HG02981 (cell line): Measurements from ENCODE around the gene TESMIN.

Experiments used
- ATAC-seq: cut with Tn5 transposase; IDR thresholded peaks from one replicate; pipeline ENCODE4 v1.9.1; 2021; ENCODE audit warnings: mild to moderate bottlenecking, moderate library complexity; ENCODE audit not compliant: unreplicated experiment

TESMIN gene

DNA sequence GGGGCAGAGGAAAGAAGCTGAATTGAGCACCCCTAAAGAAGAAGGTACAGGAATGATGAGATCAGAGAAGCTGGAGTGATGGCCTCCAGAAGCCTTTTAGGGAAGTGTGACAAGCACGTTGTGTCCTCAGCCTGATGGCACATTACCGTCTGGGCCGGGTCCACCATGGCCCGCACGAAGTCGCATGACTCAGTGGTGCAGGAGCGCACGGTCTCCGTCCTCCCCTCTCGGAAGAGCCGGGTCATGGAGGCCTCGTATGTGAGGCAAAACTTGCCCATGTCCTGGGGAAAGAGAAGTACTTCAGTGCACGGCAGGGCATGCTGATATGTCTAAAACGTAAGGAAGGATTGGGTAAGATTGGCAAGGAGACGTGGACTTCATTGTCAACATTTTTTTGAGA is 11.2 kb upstream of the TESMIN start:
- no peak for ATAC-seq

DNA sequence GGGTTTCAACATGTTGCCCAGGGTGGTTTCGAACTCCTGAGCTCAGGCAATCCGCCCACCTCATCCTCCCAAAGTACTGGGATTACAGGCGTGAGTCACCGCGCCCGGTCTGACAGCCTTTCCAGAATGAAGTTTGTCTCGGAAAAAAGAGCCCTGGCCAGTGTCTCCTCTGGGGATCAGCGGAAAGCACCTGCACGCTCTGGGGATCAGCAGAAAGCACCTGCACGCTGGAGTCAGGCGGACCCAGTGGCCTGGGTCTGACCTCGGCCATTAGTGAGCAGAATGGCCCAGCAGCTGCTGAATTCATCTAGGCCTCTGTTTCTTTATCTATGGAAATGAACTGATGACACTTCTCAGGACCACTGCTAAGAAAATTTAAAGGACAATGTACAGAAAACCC is 10.5 kb upstream of the TESMIN start:
- ATAC-seq: no peak

DNA sequence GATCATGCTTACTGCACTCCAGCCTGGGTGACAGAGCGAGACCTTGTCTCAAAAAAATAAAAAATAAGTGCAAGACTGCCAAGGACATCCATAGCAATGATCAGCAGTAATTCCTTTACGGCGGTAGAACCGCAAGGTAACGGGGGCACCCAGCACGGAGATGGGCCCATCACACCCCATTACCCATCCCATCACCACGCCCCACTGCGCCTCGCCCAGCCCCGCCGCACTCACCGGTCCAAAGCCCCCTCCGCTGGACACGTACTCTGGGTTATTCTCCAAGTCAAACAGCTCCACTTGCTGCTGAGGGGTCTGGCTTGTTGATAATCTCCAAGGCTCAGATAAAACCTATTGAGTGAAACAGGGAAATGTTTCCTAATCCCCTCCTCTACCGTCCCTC is 8.7 kb upstream of the TESMIN start:
- no peak for ATAC-seq

DNA sequence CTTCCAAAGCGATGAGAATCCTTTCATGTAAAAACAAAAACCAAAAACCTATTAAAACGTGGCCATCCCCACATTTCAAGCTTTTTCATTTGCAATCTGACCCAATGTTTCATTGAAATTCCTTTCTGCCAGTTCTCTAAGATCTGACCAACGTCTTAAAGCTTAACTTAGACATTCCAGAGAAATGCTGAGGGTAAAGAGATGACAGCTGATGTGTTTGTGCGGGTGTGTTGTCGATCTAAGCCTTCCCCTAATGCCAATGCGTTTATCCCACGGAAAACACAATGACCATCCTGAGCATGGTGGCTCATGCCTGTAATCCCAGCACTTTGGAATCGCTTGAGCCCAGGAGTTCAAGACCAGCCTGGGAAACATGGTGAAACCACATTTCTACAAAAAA is 6.4 kb upstream of the TESMIN start:
- ATAC-seq: no peak

DNA sequence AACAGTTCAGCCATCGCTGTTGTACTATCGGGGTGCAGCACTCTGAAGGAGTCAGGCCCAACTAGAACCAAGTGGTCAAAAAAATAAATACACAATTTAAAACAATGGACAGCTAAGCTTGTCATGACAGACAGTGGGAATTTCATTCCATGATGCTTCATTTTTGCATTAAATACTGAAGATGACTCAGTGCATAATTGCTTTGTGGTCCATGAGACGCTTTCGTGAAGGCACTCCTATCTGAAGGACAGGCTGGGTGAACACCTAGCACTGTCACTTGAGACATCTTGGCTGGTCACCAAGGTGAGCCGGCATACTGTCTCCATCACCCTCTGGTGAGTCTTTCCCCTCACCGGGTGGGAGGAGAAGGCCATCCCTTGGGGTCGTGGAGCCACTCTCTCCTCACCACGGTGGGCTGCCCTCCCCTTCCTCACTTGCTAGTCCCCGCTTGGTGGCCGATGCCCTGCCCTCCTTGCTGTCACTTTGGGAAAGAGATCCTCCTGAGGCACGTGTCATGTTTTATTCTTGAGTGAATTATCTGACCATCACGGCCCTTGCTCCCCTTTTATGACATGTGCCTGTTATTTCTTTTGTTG is 4.9 kb upstream of the TESMIN start:
- no peak for ATAC-seq

DNA sequence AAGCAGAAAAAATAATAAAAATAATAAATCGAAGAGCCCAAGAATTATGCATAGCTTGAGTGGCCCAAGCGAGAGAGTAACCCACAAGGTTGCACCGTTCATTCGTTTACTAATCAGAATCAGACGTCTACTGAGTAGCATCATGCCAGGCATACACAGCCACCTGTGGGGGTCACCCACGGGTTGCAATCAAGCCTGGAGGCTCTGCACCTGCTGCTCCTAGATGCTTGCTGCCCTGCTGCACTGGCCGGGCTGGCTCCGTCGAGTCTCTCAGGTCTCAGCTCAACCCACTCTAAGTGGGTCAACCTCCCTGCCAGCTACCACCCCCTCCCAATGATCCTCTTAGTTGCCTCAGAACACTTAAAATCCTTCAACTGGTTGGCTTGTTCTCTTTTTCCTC is 2.0 kb upstream of the TESMIN start:
- no peak for ATAC-seq

DNA sequence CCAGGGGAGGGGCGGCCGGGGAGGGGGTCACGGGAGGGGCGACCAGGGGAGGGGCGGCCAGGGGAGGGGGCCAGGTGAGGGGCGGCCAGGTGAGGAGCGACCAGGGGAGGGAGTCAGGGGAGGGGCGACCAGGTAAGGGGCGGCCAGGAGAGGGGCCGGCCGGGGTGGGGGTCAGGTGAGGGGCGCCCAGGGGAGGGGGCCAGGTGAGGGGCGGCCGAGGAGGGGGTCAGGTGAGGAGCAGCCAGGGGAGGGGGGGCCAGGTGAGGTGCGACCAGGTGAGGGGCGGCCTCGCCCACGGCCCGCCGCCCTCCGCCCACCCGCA is 355 bp downstream of the TESMIN start:
- no peak for ATAC-seq

DNA sequence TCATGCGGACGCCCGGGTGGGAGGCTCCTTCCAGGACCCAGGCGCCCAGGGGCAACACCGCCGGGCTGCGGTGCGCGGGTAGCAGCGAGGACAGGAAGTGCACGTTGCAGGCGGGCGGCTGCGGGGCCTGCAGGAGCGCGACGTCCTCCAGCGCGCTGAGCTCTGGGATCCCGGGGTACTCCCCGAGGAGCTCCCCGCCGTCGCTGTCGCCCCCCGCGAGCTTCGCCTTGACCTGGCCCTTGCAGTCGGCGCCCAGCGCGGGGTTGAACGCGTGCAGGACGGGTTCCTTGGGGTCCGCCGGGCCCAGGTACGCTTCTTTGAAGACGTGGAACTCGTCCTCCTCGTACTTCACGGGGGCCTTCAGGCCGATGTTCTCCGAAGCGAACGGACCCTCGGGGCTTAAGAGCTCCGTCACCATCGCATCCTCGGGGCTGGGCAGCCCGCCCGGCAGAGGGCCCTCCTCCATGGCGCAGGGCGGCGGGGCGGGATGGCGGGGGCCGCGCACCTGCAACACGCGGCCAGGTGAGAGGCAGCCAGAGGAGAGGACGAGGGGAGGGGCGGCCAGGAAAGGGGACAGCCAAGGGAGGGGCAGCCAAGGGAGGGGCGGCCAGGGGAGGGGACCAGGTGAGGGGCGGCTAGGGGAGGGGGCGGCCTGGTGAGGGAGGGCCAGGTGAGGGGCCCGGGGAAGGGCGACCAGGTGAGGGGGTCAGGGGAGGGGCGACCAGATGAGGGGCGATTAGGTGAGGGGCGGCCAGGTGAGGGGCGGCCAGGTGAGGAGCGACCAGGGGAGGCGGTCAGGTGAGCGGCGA is 921 bp downstream of the TESMIN start:
- ATAC-seq: no peak

DNA sequence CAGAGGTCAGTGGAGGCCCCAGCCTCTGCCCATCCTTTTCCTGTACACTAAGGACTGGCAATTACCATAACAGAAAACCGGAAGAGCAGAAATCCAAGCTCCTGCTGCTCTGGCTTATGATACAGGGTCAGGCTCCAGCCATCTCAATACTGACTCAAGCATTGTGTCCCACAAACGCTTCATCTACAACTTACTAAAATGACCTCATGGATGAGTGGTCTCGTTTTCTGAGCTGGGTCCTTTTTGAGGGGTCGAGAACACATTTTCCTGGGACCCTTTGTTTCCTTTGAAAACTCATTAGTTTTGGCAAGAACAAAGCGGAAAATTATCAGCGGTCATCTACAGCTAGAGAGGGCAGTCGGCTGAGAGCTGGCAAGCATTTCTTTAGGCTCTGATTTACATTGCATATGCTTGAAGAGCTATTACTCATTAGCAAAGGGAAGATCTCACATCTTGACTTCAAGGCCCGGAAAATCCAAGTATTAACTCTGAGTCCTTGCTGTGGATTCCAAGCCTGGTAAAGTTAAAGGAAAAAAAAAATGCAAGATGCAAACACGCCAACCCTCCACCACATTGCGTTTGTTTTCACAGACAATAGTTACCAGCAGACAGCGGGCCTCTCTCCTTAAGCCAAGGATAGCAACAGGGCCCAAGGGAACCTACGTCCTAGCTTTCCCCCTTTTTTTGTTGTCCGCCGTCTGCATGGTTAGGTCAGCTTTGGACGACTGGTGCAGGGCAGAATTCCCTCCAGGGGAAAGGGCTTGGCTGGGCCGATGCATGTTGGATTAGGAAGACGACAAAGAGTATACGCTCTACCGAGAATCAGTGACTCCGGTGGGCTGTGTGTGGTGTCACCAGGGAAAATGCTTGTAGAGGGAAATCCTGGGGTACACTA is 1.8 kb downstream of the TESMIN start:
- no peak for ATAC-seq

DNA sequence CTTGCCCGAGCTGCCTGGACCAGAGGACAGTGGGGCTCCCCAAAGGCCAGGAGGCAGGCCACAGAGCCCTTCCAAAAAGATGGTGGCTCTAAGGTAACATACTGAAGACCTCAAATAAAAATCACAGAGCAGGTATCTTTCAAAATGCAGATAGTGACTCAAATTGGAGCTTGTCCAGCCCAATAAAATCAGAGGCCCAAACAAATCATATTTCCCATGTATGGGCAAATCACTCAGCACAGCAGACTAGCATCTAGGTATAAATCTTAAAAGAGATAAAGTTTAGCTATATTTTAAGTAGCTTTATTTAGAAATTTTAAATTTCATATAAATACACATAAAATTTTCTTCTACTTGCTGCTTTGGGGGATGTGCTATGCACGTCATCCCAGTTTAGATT is 3.3 kb downstream of the TESMIN start:
- no peak for ATAC-seq

DNA sequence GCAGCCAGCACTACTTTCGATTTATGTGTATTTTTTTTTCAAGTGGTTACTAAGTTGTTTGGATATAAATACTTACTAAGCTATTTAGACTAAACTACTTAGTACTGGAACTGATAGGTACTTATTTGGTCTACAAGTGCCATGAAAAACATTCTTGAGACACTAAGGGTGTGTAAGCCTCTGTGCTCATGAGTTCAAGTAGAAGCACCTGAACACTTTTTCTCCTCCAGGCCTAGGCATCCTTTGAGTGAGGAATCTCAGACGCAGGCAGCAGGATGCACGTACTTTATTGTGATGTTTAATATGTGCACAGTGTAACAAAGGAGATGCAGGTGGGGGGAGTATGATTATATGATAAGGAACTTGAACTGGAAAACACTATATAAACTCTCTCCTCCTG is 7.8 kb downstream of the TESMIN start:
- no peak for ATAC-seq

DNA sequence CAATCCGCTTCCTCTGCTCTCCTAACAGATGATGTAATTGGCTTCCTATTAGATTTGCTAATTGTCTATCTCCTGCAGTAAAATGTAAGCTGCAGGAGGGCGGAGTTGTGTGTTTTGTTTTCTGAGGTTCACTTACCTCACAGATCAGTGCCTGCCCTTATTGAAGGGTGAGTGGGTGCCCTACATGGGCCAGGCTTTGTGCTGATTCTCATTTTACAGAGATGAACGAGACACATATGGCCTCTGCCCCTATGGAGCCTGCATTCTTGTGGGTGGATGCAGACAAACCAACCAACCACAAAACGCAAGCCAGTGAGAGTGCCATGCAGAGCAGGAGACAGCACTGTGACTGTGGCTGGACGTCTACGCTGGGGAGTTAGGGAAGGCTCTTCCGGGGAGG is 9.9 kb downstream of the TESMIN start:
- ATAC-seq: no peak

DNA sequence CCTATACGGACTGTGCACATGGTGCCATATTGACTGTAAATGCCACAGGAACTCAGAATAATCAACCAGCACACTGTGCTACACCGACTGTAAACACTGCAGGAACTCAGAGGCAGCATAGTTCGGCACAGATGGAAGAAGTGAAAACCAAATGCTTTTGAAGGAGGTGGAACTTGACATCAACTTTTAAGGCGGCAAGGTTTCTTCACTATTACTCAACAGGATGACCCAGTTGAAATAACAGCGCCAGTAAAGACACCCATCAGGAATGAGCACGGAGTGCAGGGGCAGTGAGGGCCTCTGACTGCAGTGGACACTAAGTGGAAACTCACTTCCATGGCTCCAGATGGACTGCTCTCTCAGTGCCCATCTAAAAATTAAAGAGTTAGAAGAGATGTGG is 15.7 kb downstream of the TESMIN start:
- no peak for ATAC-seq

DNA sequence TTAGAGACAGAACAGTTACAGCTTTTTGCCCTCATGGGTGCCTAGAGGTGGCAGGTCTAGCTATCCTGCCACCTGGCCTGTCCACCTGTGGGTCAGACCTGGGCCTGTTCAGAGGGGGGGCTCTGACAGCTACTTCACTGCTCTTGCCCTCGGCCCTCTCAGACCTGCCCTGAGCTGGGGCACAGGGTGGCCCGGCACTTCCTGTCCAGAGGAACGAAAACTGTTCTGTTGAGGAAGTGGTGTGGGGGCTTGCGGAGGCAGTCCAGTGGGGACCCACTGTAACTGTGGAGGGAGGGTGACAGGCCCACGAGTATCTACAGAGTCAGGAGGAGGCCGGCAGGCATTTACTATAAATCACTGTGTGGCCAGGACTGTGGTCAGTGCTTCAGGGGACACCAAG is 16.2 kb downstream of the TESMIN start:
- ATAC-seq: no peak

DNA sequence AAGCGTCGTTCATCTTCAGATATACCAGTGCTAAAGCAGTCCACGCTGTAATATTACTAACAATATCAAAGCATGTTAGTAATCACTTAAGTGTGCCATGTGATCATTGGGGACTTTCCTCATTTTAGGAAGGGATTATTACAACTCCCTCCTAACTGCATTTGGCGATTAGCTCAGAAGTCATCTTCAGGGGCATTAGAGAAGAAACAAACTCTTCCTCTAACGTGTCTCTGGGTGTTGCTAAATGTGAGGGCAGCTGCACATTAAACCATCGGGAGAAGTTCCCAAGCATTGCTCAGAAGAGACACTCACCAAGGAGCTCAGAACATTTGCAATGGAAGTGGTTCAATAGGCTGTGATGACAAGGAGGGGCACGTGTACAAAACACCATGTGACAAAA is 17.2 kb downstream of the TESMIN start:
- ATAC-seq: no peak

DNA sequence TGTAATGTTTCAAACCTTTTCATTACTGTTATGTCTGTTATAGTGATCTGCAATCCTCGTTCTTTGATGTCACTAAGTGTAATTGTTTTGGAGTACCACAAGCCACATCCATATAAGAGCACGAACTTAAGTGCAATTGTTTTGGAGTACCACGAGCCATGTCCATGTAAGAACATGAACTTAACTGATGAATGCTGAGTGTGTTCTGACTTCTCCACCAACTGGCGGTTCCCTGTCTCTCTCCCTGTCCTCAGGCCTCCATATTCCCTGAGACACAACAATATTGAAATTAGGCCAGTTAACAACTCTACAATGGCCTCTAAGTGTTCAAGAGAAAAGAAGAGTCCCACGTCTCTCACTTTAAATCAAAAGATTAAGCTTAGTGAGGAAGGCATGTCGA is 23.5 kb downstream of the TESMIN start:
- ATAC-seq: no peak

DNA sequence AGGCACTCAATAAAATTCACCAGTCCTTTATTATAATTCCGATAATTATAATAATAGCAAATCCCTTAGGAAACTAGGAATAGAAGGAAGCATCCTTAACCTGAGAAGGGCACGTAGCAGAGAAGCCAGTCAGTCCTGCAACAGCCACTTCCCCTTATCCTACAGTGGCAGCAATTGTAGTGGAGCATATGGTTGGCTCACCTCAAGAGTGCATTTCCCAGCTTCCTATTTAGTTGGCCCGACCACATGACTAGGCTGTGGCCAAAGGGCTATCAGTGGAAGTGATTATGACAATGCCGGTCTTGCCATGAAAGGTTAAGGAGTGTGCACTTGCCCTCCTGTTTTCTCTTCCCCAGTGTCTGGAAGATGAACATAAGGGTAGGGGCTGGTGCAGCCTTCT is 27.0 kb downstream of the TESMIN start:
- ATAC-seq: no peak

DNA sequence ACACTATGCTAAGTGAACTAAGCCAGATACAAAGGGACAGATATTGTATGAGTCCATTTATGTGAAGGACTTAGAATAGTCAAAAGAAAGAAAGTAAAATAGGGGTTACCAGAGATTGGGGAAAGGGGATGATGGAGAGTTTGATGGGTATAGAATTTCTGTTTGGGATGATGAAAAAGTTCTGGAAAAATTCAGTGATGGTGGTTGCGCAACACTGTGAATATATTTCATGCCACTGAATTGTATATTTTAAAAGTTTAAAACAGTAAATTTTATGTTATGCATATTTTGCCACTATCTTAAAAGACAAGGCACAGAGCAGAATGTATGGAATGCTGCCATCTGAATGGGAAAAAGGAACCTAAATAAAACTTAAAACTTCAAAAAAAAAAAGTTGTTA is 29.2 kb downstream of the TESMIN start:
- no peak for ATAC-seq

DNA sequence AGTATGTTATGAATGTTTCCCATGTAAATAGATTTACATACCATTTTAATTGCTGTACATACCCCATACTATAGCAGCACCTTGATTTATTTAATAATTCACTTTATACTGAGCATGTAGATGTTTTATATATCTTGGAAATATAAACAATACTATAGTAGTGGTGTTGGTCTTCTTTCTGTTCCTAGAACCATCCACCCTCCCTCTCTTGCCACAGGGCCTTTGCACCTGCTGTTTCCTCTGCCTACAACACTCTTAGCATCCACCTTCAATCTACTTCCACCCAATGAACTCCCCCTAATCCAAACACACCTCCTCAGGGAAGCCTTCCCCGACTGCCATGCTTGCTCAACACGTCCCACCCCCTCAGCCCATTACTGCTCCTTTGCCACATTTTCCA is 30.2 kb downstream of the TESMIN start:
- ATAC-seq: no peak

DNA sequence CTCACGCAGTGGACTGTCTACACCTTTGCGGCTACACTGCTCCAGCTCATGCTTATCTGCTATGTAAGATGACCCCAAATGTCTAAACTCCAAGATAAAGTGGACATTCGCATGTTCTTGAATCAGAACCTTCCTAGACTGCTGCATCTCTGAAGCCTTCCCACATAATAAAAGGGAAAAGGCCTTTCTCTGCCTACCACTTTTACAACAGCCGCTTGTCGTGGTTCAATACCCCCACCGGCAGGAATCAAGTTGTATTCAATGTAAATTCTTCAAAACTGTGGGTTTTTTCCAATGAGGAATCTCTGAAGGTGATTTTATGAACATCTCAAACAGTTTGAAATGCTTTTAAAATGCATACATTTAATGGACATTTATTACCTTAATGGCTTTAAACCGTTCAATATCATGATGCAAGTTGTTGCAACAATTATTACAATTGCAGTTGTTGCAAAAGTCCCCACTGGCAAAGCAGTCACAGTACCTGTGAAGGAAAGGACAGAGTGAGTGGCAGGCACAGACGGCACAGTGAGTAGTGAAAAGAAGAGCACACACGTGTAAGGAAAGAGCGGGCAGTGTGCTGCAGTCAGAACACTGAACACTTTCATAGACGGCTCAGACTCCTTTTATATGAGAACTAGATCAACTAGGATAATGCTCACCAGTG is 35.7 kb downstream of the TESMIN start:
- no peak for ATAC-seq

DNA sequence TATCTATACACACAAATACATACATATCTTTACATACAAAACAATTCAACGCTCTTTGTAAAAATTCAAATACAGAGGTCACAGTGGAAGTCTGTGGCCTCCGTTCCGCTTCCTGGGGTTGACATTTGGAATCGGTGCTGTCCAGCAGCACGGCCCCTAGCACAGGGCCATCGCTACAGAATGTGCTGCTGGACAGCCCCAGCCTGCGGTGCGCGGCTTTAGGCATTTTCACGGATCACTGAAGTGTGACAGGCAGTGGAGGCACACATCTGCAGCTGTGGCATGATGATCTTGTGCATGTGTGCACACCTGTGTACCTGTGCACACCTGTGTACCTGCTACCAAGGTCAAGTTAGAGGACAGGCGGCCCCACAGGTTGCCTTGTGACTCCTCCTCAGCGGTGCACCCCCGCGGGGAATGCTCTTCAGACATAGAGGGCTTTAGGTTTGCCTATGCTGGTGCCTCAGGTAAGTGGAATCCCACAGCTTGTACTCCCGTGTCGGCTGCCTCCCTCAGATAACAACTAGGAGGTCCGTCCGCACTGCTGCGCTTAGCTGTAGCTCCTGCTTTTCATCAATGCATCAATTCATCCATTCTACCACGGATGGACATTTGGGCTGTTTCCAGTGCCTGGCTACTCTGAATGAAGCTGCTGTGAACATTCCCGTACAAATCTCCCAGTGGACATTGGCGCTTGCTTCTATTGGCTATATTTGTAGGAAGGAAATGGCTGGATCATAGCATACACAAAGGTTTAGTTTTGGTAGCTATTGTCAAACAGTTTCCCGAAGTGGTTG is 37.1 kb downstream of the TESMIN start:
- ATAC-seq: no peak
